ENCODE results near the gene TUBB4A. TPM values are rescaled to one million over a fixed set of nuclear protein-coding genes. Genes with fewer than 3 reads are reported as not detected.

TUBB4A gene
- total RNA-seq, 4 donors from 2014 or later = 0.22 TPM; not detected in 3

DNA sequence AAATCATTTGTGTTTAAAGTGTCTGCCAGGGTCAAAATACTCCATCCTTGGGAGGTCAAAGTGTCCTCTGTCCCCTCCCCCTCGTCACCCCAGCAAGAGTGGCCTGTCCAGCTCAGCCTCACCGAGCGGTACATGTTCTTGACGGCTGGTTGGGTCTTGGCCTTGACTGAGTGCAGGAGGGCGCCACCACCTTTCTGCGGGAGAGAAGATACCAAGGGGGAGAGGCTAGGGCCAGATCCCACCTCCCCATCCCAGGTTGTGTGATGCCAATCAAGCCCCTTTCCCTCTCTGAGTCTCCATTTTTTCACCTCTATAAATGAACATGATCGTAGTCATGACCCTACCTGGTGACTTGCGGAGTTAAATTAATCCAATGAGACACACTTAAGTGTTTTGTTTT is 31.9 kb downstream of the TUBB4A start:
- TF ChIP-seq CTCF (IDR thresholded peaks at IDR 0.05; ENCODE audit: low read depth) = no peak

GRCh38 chr19:6467384-6467783 is 34.7 kb downstream of the TUBB4A start:
- TF ChIP-seq CTCF (IDR thresholded peaks at IDR 0.05; ENCODE audit: low read depth) = no peak

DNA sequence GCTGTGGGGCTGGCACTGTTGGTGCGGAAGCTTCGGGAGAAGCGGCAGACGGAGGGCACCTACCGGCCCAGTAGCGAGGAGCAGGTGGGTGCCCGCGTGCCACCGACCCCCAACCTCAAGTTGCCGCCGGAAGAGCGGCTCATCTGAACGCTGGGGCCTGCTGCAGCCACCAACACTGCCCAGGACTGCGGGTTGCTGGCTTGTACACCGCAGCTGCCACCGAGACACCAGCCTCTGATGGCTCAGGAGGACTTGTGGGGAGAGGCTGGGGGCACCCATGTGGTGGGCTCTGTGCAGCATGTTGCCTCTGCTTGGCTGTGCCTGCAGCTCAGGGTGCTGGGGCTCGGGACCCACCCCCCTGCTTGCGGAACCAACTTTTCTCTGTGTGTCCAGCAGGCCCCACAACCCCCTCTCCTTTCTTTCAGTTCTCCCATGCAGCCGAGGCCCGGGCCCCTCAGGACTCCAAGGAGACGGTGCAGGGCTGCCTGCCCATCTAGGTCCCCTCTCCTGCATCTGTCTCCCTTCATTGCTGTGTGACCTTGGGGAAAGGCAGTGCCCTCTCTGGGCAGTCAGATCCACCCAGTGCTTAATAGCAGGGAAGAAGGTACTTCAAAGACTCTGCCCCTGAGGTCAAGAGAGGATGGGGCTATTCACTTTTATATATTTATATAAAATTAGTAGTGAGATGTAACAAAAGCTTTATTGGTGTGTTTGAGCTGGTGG is 35.4 kb downstream of the TUBB4A start:
- no peak for TF ChIP-seq CTCF (IDR thresholded peaks at IDR 0.05; ENCODE audit: low read depth)

DNA sequence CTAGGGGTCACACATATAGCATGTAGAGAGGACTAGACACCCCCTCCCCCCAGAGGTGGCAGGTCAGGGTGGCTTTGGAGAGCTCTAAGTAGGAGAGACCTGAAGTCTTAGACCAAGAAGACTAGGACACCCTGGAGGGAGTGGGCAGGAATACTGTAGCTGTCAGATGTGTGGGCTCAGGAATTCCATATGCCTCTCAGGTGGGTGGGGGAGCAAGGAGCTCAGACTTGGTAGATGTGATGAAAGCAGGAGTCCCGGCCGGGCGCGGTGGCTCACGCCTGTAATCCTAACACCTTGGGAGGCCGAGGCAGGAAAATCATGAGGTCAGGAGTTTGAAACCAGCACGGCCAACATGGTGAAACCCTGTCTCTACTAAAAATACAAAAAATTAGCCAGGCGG is 36.4 kb downstream of the TUBB4A start:
- TF ChIP-seq CTCF (IDR thresholded peaks at IDR 0.05; ENCODE audit: low read depth) = no peak

- no peak for TF ChIP-seq CTCF (IDR thresholded peaks at IDR 0.05; ENCODE audit: low read depth)
These were observed 37.1 kb downstream of the TUBB4A start for GRCh38 chr19:6465006-6465405.

- TF ChIP-seq CTCF (IDR thresholded peaks at IDR 0.05; ENCODE audit: low read depth) = no peak
These were observed 37.8 kb downstream of the TUBB4A start, which contains the start of gene CRB3 for GRCh38 chr19:6464070-6464873. Gene CRB3, plus strand, starts transcription at chr19:6464271. Its CDS starts 431 bp downstream, at chr19:6464702.
